PC-9 (cell line): Measurements from ENCODE around the gene WNT8A. TPM values are rescaled to one million over a fixed set of nuclear protein-coding genes. Genes with fewer than 3 reads are reported as not detected.

ENCODE experiments used
- BruUV-seq: library from RNA; stranded (reverse); fragments of 400-500 nt; replicated peaks from 2 replicates; lab custom pipeline; 2021; lab: Mats Ljungman, UMichigan
- CTCF ChIA-PET: fragments of 300-600 bp; sonication (Branson Sonifier 250); formaldehyde crosslinking; loops from one replicate; lab custom pipeline; 2022; ENCODE audit warnings: antibody characterized with exemption; lab: Charles Lee
- POLR2A ChIA-PET: fragments of 300-600 bp; sonication (Branson Sonifier 250); formaldehyde crosslinking; loops from one replicate; lab custom pipeline; 2022; ENCODE audit warnings: antibody characterized with exemption; ENCODE audit not compliant: unreplicated experiment; lab: Charles Lee
- DNase-seq, 2 experiments: peaks; one replicate each; pipeline versions ENCODE4 v3.0.0 to v3.0.0-alpha.2; 2015 to 2022; ENCODE audit warnings: mixed read lengths in 1 of 2
- H2AFZ ChIP-seq: fragments of 200-600 bp; sonication (generic); 2 replicates; pipeline ENCODE4 v1.8.1; 2017; ENCODE audit warnings: antibody characterized with exemption
- H3F3A ChIP-seq: fragments of 200-600 bp; sonication (generic); 2 replicates; pipeline ENCODE4 v1.8.1; 2017; ENCODE audit warnings: antibody characterized with exemption, mild to moderate bottlenecking, low read depth; ENCODE audit not compliant: insufficient read depth
- H3K27ac ChIP-seq: fragments of 200-600 bp; sonication (generic); 2 replicates; pipeline ENCODE4 v1.6.1; 2016; ENCODE audit warnings: mixed run types
- H3K27me3 ChIP-seq: fragments of 200-600 bp; sonication (generic); 2 replicates; pipeline ENCODE4 v1.6.1; 2016; ENCODE audit warnings: low read depth, mixed run types; ENCODE audit not compliant: insufficient read depth
- H3K36me3 ChIP-seq: fragments of 200-600 bp; sonication (generic); 2 replicates; pipeline ENCODE4 v1.6.1; 2016; ENCODE audit warnings: low read depth, mixed run types
- H3K4me1 ChIP-seq: fragments of 200-600 bp; sonication (generic); replicated peaks from 2 replicates; pipeline ENCODE4 v1.6.1; 2016; ENCODE audit warnings: mixed run types; ENCODE audit not compliant: insufficient read depth
- H3K4me2 ChIP-seq: fragments of 200-600 bp; sonication (generic); 2 replicates; pipeline ENCODE4 v1.6.1; 2017; ENCODE audit warnings: mixed run types
- H3K4me3 ChIP-seq: fragments of 200-600 bp; sonication (generic); 2 replicates; pipeline ENCODE4 v1.6.1; 2016; ENCODE audit warnings: mixed run types
- H3K79me2 ChIP-seq: fragments of 200-600 bp; sonication (generic); 2 replicates; pipeline ENCODE4 v1.6.1; 2017; ENCODE audit warnings: low read depth, mixed run types
- H3K9me2 ChIP-seq: fragments of 200-600 bp; sonication (generic); 2 replicates; pipeline ENCODE4 v1.8.1; 2017; ENCODE audit warnings: mild to moderate bottlenecking; ENCODE audit not compliant: insufficient read depth
- H3K9me3 ChIP-seq: fragments of 200-600 bp; sonication (generic); 2 replicates; pipeline ENCODE4 v1.8.1; 2016; ENCODE audit warnings: low read depth; ENCODE audit not compliant: insufficient read depth
- H4K20me1 ChIP-seq: fragments of 200-600 bp; sonication (generic); 2 replicates; pipeline ENCODE4 v1.8.1; 2017; ENCODE audit not compliant: insufficient read depth
- EZH2 ChIP-seq: fragments of 200-600 bp; sonication (generic); IDR thresholded peaks from 2 replicates; pipeline ENCODE4 v1.8.0; 2017; ENCODE audit warnings: antibody characterized with exemption, low read depth
- intact Hi-C: fragments of 100-400 bp; cut with micrococcal nuclease; formaldehyde crosslinking; loops from one replicate; pipeline ENCODE4 v1.10.0; 2022; ENCODE audit not compliant: unreplicated experiment
- total RNA-seq: library from RNA; stranded (reverse); gene quantifications from 2 replicates; pipeline ENCODE4 v1.2.3, GENCODE V29; 2021
- TF ChIP-seq, protein P1 (sequence below): fragments of 200-600 bp; sonication (generic); conservative IDR thresholded peaks from 2 replicates; pipeline ENCODE4 v1.6.1; 2017; ENCODE audit warnings: mixed run types, antibody characterized with exemption, mild to moderate bottlenecking, moderate library complexity

The WNT8A gene
- total RNA-seq, 1 experiment from 2014 or later, result not detected

DNA sequence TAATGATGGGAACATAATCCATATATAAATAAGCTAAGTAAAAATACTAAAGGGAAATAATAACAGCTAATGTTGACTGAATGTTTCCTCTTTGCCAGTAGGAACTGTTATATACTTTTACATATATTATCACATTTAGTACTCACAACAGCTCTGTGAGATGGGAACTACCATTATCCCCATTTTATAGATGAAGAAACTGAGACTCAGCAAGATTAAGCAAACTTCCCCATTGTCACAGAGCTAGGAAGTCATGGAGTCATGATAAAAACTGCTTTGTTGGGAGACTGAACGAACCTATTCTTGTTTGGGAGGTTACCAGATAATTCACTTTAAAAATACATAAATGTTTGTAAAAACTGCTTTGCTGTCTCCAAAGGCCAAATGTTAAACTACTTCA is 23.4 kb downstream of the WNT8A start:
- H3K79me2 ChIP-seq, result no peaks in the 10 kb centered on the region
- no peaks in the 10 kb centered on the region for H3K9me3 ChIP-seq
- H3K4me2 ChIP-seq, result no peak overlapping the region
- TF ChIP-seq EZH2, result no peak
- TF ChIP-seq, protein P1, sequence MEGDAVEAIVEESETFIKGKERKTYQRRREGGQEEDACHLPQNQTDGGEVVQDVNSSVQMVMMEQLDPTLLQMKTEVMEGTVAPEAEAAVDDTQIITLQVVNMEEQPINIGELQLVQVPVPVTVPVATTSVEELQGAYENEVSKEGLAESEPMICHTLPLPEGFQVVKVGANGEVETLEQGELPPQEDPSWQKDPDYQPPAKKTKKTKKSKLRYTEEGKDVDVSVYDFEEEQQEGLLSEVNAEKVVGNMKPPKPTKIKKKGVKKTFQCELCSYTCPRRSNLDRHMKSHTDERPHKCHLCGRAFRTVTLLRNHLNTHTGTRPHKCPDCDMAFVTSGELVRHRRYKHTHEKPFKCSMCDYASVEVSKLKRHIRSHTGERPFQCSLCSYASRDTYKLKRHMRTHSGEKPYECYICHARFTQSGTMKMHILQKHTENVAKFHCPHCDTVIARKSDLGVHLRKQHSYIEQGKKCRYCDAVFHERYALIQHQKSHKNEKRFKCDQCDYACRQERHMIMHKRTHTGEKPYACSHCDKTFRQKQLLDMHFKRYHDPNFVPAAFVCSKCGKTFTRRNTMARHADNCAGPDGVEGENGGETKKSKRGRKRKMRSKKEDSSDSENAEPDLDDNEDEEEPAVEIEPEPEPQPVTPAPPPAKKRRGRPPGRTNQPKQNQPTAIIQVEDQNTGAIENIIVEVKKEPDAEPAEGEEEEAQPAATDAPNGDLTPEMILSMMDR, result no peak
- no peaks in the 10 kb centered on the region for H3K9me2 ChIP-seq
- BruUV-seq, result no TSS peak
- no peak for DNase-seq
- H3K36me3 ChIP-seq, result no peaks in the 10 kb centered on the region
- H4K20me1 ChIP-seq, result no peaks in the 10 kb centered on the region
- ChIA-PET POLR2A (no interaction called here), CTCF (no interaction called here)
- H3K4me3 ChIP-seq, result no peak overlapping the region
- H3F3A ChIP-seq, result no peaks in the 10 kb centered on the region
- no peak overlapping the region for H2AFZ ChIP-seq
- intact Hi-C loops, result no loop called here
- H3K27ac ChIP-seq, result no peak overlapping the region
- H3K27me3 ChIP-seq, result no peaks in the 10 kb centered on the region
- no peaks in the 10 kb centered on the region for H3K4me1 ChIP-seq

GRCh38 chr5:138109463-138110265 is 25.8 kb downstream of the WNT8A start:
- DNase-seq, result peak in 1 of 2 experiments; percentile 35
- no TSS peak for BruUV-seq
- no peaks in the 10 kb centered on the region for H3F3A ChIP-seq
- no peaks in the 10 kb centered on the region for H3K9me3 ChIP-seq
- ChIA-PET CTCF (interaction anchor here (0.7 kb wide), 1 partner anchor 470 kb away, joined by 3 read pairs; no protein-coding TSS in a partner anchor), POLR2A (no interaction called here)
- H3K27ac ChIP-seq, result no peak overlapping the region
- no peak overlapping the region for H3K4me3 ChIP-seq
- no peaks in the 10 kb centered on the region for H3K36me3 ChIP-seq
- intact Hi-C loops, result no loop called here
- no peak overlapping the region for H2AFZ ChIP-seq
- H3K79me2 ChIP-seq, result no peaks in the 10 kb centered on the region
- TF ChIP-seq, protein P1, result no peak
- TF ChIP-seq EZH2, result no peak
- no peaks in the 10 kb centered on the region for H3K9me2 ChIP-seq
- no peaks in the 10 kb centered on the region for H3K4me1 ChIP-seq
- H3K4me2 ChIP-seq, result no peak overlapping the region
- no peaks in the 10 kb centered on the region for H4K20me1 ChIP-seq
- no peaks in the 10 kb centered on the region for H3K27me3 ChIP-seq

DNA sequence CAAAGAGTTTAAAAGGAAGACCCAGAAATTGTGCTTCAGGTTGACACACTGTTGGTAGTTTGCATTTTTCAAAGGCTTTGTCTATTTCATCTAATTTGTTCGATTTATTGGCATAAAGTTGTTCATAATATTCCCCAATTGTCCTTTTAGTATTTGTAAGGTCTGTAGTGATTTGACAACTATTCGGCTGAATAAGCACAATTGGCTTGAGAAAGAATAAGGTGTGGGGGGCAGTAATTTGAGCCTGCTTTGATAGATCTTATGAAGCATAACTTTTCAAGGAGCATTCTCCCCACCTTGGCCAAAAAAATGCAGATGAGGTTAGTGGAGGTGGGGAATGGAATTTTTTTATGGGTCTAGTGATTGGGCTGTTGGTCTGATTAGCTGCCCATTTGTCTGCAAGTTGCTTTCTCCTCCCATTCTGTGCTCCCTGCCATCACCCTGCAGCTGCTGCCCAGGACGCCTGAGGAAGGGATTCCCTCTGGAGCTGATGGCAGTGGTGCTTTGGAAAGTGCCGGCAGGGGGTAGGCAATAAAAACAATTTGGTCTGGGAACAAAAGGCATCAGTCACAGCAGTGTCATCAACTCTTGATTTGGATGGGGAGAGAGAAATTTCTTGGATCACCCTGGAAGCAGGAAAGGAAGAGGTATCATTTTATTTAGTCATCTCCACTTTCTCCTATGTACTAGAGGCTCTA is 26.6 kb downstream of the WNT8A start:
- Histone ChIP-seq H3K4me2 (no peak overlapping the region), H3K4me3 (no peak overlapping the region), H2AFZ (no peak overlapping the region), H3K27ac (no peak overlapping the region), H3K27me3 (no peaks in the 10 kb centered on the region), H3K36me3 (no peaks in the 10 kb centered on the region), H4K20me1 (no peaks in the 10 kb centered on the region), H3K4me1 (no peaks in the 10 kb centered on the region), H3K9me3 (no peaks in the 10 kb centered on the region), H3K9me2 (no peaks in the 10 kb centered on the region), H3F3A (no peaks in the 10 kb centered on the region), H3K79me2 (no peaks in the 10 kb centered on the region)
- TF ChIP-seq EZH2, result no peak
- TF ChIP-seq, protein P1, result no peak
- intact Hi-C loops, result no loop called here
- ChIA-PET POLR2A (no interaction called here), CTCF (no interaction called here)
- no TSS peak for BruUV-seq
- no peak for DNase-seq
